Activated T-helper 17 cell treated with anti-CD3 and anti-CD28 coated beads, Interleukin-2, amount 50 U/mL, for 72 hours (primary cell): ENCODE data around the gene PITHD1. TPM values are rescaled to one million over a fixed set of nuclear protein-coding genes. Genes with fewer than 3 reads are reported as not detected.
A peak's percentile ranks its signal among the peaks of the same experiment; 100 is the strongest.
"Not testable (repeated sequence)": the region's sequence is repeated elsewhere in the genome, so short reads cannot be mapped to it uniquely, and the experiment has no call there.

Experiments
- ATAC-seq: fragments of 150-1000 bp; cut with Tn5 transposase; replicated peaks from 2 replicates; pipeline ENCODE4 v1.10.0; 2021; ENCODE audit warnings: mild to moderate bottlenecking, moderate library complexity
- H3K27ac Mint-ChIP-seq: one replicate; pipeline ENCODE4 v1.8.0; 2022; ENCODE audit warnings: mixed read lengths
- H3K27me3 Mint-ChIP-seq: one replicate; pipeline ENCODE4 v1.8.0; 2022; ENCODE audit warnings: mixed read lengths
- H3K36me3 Mint-ChIP-seq: one replicate; pipeline ENCODE4 v1.8.0; 2022; ENCODE audit warnings: low read depth, mild to moderate bottlenecking, mixed read lengths
- H3K4me1 Mint-ChIP-seq: one replicate; pipeline ENCODE4 v1.8.0; 2022; ENCODE audit warnings: mixed read lengths
- H3K4me3 Mint-ChIP-seq: one replicate; pipeline ENCODE4 v1.8.0; 2022; ENCODE audit warnings: mild to moderate bottlenecking, mixed read lengths
- H3K9me3 Mint-ChIP-seq: one replicate; pipeline ENCODE4 v1.8.0; 2022; ENCODE audit warnings: mixed read lengths
- total RNA-seq, 2 donors: library from RNA; stranded (reverse); gene quantifications; one replicate each; pipeline ENCODE4 v1.2.3, GENCODE V29; 2022

Gene PITHD1
- total RNA-seq, 2 donors from 2014 or later: 60.7 to 93.9 TPM

- H3K4me1 Mint-ChIP-seq: peaks cover 12% of the 10 kb centered on the region
- H3K27ac Mint-ChIP-seq: peak within 1 kb of the TSS; percentile 94
- no peaks in the 10 kb centered on the region for H3K9me3 Mint-ChIP-seq
- peak within 1 kb of the TSS; percentile 97 for H3K4me3 Mint-ChIP-seq
- H3K27me3 Mint-ChIP-seq: no peaks in the 10 kb centered on the region
- peak; percentile 95 for ATAC-seq
- H3K36me3 Mint-ChIP-seq: peaks cover 75% of the 10 kb centered on the region
Measured at GRCh38 chr1:23790696-23791515, 12.7 kb downstream of the PITHD1 start, which contains the start of gene LYPLA2. LYPLA2 (plus strand) TSS chr1:23791145; CDS start chr1:23792683, 1,538 bp downstream.

- no peaks in the 10 kb centered on the region for H3K27me3 Mint-ChIP-seq
- no peaks in the 10 kb centered on the region for H3K9me3 Mint-ChIP-seq
- H3K4me3 Mint-ChIP-seq: peak overlapping the region; percentile 97
- H3K4me1 Mint-ChIP-seq: peaks cover 12% of the 10 kb centered on the region
- peak overlapping the region; percentile 94 for H3K27ac Mint-ChIP-seq
- H3K36me3 Mint-ChIP-seq: peaks cover 71% of the 10 kb centered on the region
- ATAC-seq: peak; percentile 30
Measured at GRCh38 chr1:23791516-23792047, 13.4 kb downstream of the PITHD1 start.

- ATAC-seq: no peak
- H3K27ac Mint-ChIP-seq: peak overlapping the region; percentile 94
- no peaks in the 10 kb centered on the region for H3K9me3 Mint-ChIP-seq
- no peaks in the 10 kb centered on the region for H3K27me3 Mint-ChIP-seq
- peak overlapping the region; percentile 97 for H3K4me3 Mint-ChIP-seq
- H3K36me3 Mint-ChIP-seq: peaks cover 71% of the 10 kb centered on the region
- peaks cover 12% of the 10 kb centered on the region for H3K4me1 Mint-ChIP-seq
Measured at GRCh38 chr1:23792151-23792945, 14.1 kb downstream of the PITHD1 start.

GRCh38 chr1:23793018-23793781 lies 15.0 kb downstream of the PITHD1 start:
- peak overlapping the region; percentile 50 for H3K27ac Mint-ChIP-seq
- peaks cover 71% of the 10 kb centered on the region for H3K36me3 Mint-ChIP-seq
- ATAC-seq: no peak
- no peak overlapping the region for H3K4me3 Mint-ChIP-seq
- peaks cover 12% of the 10 kb centered on the region for H3K4me1 Mint-ChIP-seq
- H3K27me3 Mint-ChIP-seq: no peaks in the 10 kb centered on the region
- H3K9me3 Mint-ChIP-seq: no peaks in the 10 kb centered on the region

GRCh38 chr1:23793861-23794731 lies 15.9 kb downstream of the PITHD1 start:
- Mint-ChIP-seq H3K4me3 (no peak overlapping the region), H3K27ac (no peak overlapping the region), H3K27me3 (no peaks in the 10 kb centered on the region), H3K4me1 (peaks cover 12% of the 10 kb centered on the region), H3K36me3 (peaks cover 71% of the 10 kb centered on the region), H3K9me3 (no peaks in the 10 kb centered on the region)
- ATAC-seq: no peak

- not testable (repeated sequence) for H3K4me3 Mint-ChIP-seq, H3K27me3 Mint-ChIP-seq, ATAC-seq, H3K9me3 Mint-ChIP-seq, H3K27ac Mint-ChIP-seq
- H3K36me3 Mint-ChIP-seq: peaks cover 75% of the 10 kb centered on the region
- H3K4me1 Mint-ChIP-seq: peaks cover 12% of the 10 kb centered on the region
Measured at GRCh38 chr1:23794732-23795182, 16.5 kb downstream of the PITHD1 start.

- peaks cover 76% of the 10 kb centered on the region for H3K36me3 Mint-ChIP-seq
- peaks cover 6% of the 10 kb centered on the region for H3K4me1 Mint-ChIP-seq
- H3K27ac Mint-ChIP-seq: no peak overlapping the region
- H3K4me3 Mint-ChIP-seq: no peak overlapping the region
- no peaks in the 10 kb centered on the region for H3K9me3 Mint-ChIP-seq
- no peaks in the 10 kb centered on the region for H3K27me3 Mint-ChIP-seq
- ATAC-seq: no peak
Measured at GRCh38 chr1:23795676-23796465, 17.7 kb downstream of the PITHD1 start.

- Mint-ChIP-seq H3K36me3 (peaks cover 68% of the 10 kb centered on the region), H3K4me1 (peaks cover 2% of the 10 kb centered on the region), H3K9me3 (no peaks in the 10 kb centered on the region), H3K4me3 (no peak overlapping the region), H3K27me3 (no peaks in the 10 kb centered on the region), H3K27ac (peak overlapping the region; percentile 54)
- no peak for ATAC-seq
Measured at GRCh38 chr1:23796466-23797271, 18.5 kb downstream of the PITHD1 start.

GRCh38 chr1:23797478-23798448 lies 19.5 kb downstream of the PITHD1 start:
- H3K9me3 Mint-ChIP-seq: no peaks in the 10 kb centered on the region
- H3K27ac Mint-ChIP-seq: peak overlapping the region; percentile 54
- peaks cover 64% of the 10 kb centered on the region for H3K36me3 Mint-ChIP-seq
- no peaks in the 10 kb centered on the region for H3K27me3 Mint-ChIP-seq
- no peak for ATAC-seq
- no peak overlapping the region for H3K4me3 Mint-ChIP-seq
- no peaks in the 10 kb centered on the region for H3K4me1 Mint-ChIP-seq

GRCh38 chr1:23798662-23799142 lies 20.5 kb downstream of the PITHD1 start:
- H3K27me3 Mint-ChIP-seq: no peaks in the 10 kb centered on the region
- no peak for ATAC-seq

GRCh38 chr1:23799255-23799569 lies 21.0 kb downstream of the PITHD1 start:
- Mint-ChIP-seq H3K9me3 (no peaks in the 10 kb centered on the region), H3K27ac (peak overlapping the region; percentile 93), H3K4me3 (peak overlapping the region; percentile 93), H3K4me1 (no peaks in the 10 kb centered on the region), H3K36me3 (peaks cover 63% of the 10 kb centered on the region), H3K27me3 (no peaks in the 10 kb centered on the region)
- no peak for ATAC-seq

More at GRCh38 chr1:23798662-23799142, 20.5 kb downstream of the PITHD1 start:
- Mint-ChIP-seq H3K9me3 (no peaks in the 10 kb centered on the region), H3K4me1 (no peaks in the 10 kb centered on the region), H3K36me3 (peaks cover 60% of the 10 kb centered on the region), H3K27ac (no peak overlapping the region), H3K4me3 (peak overlapping the region; percentile 93)
